ENCODE data around the gene KIAA0040.

KIAA0040 gene

GRCh38 chr1:175198332-175198731, 5.8 kb upstream of the KIAA0040 start:
- no peak overlapping the region for H3K27ac ChIP-seq (ENCODE audit: low read length)
- H3K4me1 ChIP-seq (ENCODE audit: control insufficient read depth, low read depth, low read length), result no peaks in the 10 kb centered on the region
- H3K36me3 ChIP-seq (ENCODE audit: control insufficient read depth, low read depth, low read length), result no peaks in the 10 kb centered on the region
- H3K27me3 ChIP-seq (ENCODE audit: control insufficient read depth, insufficient read depth, low read length), result peaks cover 16% of the 10 kb centered on the region
- no peak overlapping the region for H3K4me3 ChIP-seq (ENCODE audit: low read length)
- no peaks in the 10 kb centered on the region for H3K9me3 ChIP-seq (ENCODE audit: control insufficient read depth, low read depth, low read length)
- H3K9ac ChIP-seq (ENCODE audit: low read length), result no peak overlapping the region

- no peak overlapping the region for H3K4me3 ChIP-seq (ENCODE audit: low read length)
- H3K27ac ChIP-seq (ENCODE audit: low read length), result no peak overlapping the region
- H3K9ac ChIP-seq (ENCODE audit: low read length), result no peak overlapping the region
- no peaks in the 10 kb centered on the region for H3K9me3 ChIP-seq (ENCODE audit: control insufficient read depth, low read depth, low read length)
- H3K4me1 ChIP-seq (ENCODE audit: control insufficient read depth, low read depth, low read length), result no peaks in the 10 kb centered on the region
- H3K36me3 ChIP-seq (ENCODE audit: control insufficient read depth, low read depth, low read length), result no peaks in the 10 kb centered on the region
- peaks cover 21% of the 10 kb centered on the region for H3K27me3 ChIP-seq (ENCODE audit: control insufficient read depth, insufficient read depth, low read length)
These were observed 5.0 kb upstream of the KIAA0040 start for GRCh38 chr1:175197531-175197930.

GRCh38 chr1:175195798-175196197, 3.2 kb upstream of the KIAA0040 start:
- Histone ChIP-seq H3K9ac (ENCODE audit: low read length) (no peak overlapping the region), H3K4me3 (ENCODE audit: low read length) (no peak overlapping the region), H3K27me3 (ENCODE audit: control insufficient read depth, insufficient read depth, low read length) (peaks cover 37% of the 10 kb centered on the region), H3K36me3 (ENCODE audit: control insufficient read depth, low read depth, low read length) (no peaks in the 10 kb centered on the region), H3K9me3 (ENCODE audit: control insufficient read depth, low read depth, low read length) (no peaks in the 10 kb centered on the region), H3K4me1 (ENCODE audit: control insufficient read depth, low read depth, low read length) (no peaks in the 10 kb centered on the region), H3K27ac (ENCODE audit: low read length) (no peak overlapping the region)

GRCh38 chr1:175195281-175195680, 2.7 kb upstream of the KIAA0040 start:
- Histone ChIP-seq H3K27ac (ENCODE audit: low read length) (no peak overlapping the region), H3K9me3 (ENCODE audit: control insufficient read depth, low read depth, low read length) (no peaks in the 10 kb centered on the region), H3K27me3 (ENCODE audit: control insufficient read depth, insufficient read depth, low read length) (peaks cover 39% of the 10 kb centered on the region), H3K9ac (ENCODE audit: low read length) (no peak overlapping the region), H3K4me1 (ENCODE audit: control insufficient read depth, low read depth, low read length) (no peaks in the 10 kb centered on the region), H3K36me3 (ENCODE audit: control insufficient read depth, low read depth, low read length) (no peaks in the 10 kb centered on the region), H3K4me3 (ENCODE audit: low read length) (no peak overlapping the region)

GRCh38 chr1:175193527-175193910, 943 bp upstream of the KIAA0040 start:
- no peak overlapping the region for H3K27ac ChIP-seq (ENCODE audit: low read length)
- peak overlapping the region; percentile 77 for H3K4me3 ChIP-seq (ENCODE audit: low read length)
- no peaks in the 10 kb centered on the region for H3K4me1 ChIP-seq (ENCODE audit: control insufficient read depth, low read depth, low read length)
- H3K36me3 ChIP-seq (ENCODE audit: control insufficient read depth, low read depth, low read length), result no peaks in the 10 kb centered on the region
- H3K9me3 ChIP-seq (ENCODE audit: control insufficient read depth, low read depth, low read length), result no peaks in the 10 kb centered on the region
- H3K9ac ChIP-seq (ENCODE audit: low read length), result no peak overlapping the region
- peaks cover 39% of the 10 kb centered on the region for H3K27me3 ChIP-seq (ENCODE audit: control insufficient read depth, insufficient read depth, low read length)

- Histone ChIP-seq H3K4me3 (ENCODE audit: low read length) (peak overlapping the region; percentile 77), H3K9me3 (ENCODE audit: control insufficient read depth, low read depth, low read length) (no peaks in the 10 kb centered on the region), H3K27ac (ENCODE audit: low read length) (no peak overlapping the region), H3K9ac (ENCODE audit: low read length) (peak overlapping the region; percentile 21), H3K27me3 (ENCODE audit: control insufficient read depth, insufficient read depth, low read length) (peaks cover 39% of the 10 kb centered on the region), H3K36me3 (ENCODE audit: control insufficient read depth, low read depth, low read length) (no peaks in the 10 kb centered on the region), H3K4me1 (ENCODE audit: control insufficient read depth, low read depth, low read length) (no peaks in the 10 kb centered on the region)
These were observed 406 bp downstream of the KIAA0040 start for GRCh38 chr1:175192111-175192629.

- no peaks in the 10 kb centered on the region for H3K9me3 ChIP-seq (ENCODE audit: control insufficient read depth, low read depth, low read length)
- H3K27ac ChIP-seq (ENCODE audit: low read length), result no peak overlapping the region
- peaks cover 39% of the 10 kb centered on the region for H3K27me3 ChIP-seq (ENCODE audit: control insufficient read depth, insufficient read depth, low read length)
- peak overlapping the region; percentile 77 for H3K4me3 ChIP-seq (ENCODE audit: low read length)
- H3K4me1 ChIP-seq (ENCODE audit: control insufficient read depth, low read depth, low read length), result no peaks in the 10 kb centered on the region
- H3K9ac ChIP-seq (ENCODE audit: low read length), result no peak overlapping the region
- no peaks in the 10 kb centered on the region for H3K36me3 ChIP-seq (ENCODE audit: control insufficient read depth, low read depth, low read length)
These were observed 917 bp downstream of the KIAA0040 start for GRCh38 chr1:175191659-175192058.

- H3K27me3 ChIP-seq (ENCODE audit: control insufficient read depth, insufficient read depth, low read length), result peaks cover 29% of the 10 kb centered on the region
- H3K36me3 ChIP-seq (ENCODE audit: control insufficient read depth, low read depth, low read length), result no peaks in the 10 kb centered on the region
- H3K4me3 ChIP-seq (ENCODE audit: low read length), result no peak overlapping the region
- H3K4me1 ChIP-seq (ENCODE audit: control insufficient read depth, low read depth, low read length), result no peaks in the 10 kb centered on the region
- no peak overlapping the region for H3K9ac ChIP-seq (ENCODE audit: low read length)
- no peaks in the 10 kb centered on the region for H3K9me3 ChIP-seq (ENCODE audit: control insufficient read depth, low read depth, low read length)
- no peak overlapping the region for H3K27ac ChIP-seq (ENCODE audit: low read length)
These were observed 3.6 kb downstream of the KIAA0040 start for GRCh38 chr1:175188936-175189335.

GRCh38 chr1:175186433-175187160, 6.0 kb downstream of the KIAA0040 start:
- Histone ChIP-seq H3K9me3 (ENCODE audit: control insufficient read depth, low read depth, low read length) (no peaks in the 10 kb centered on the region), H3K4me3 (ENCODE audit: low read length) (no peak overlapping the region), H3K27me3 (ENCODE audit: control insufficient read depth, insufficient read depth, low read length) (peaks cover 9% of the 10 kb centered on the region), H3K36me3 (ENCODE audit: control insufficient read depth, low read depth, low read length) (no peaks in the 10 kb centered on the region), H3K4me1 (ENCODE audit: control insufficient read depth, low read depth, low read length) (peaks cover 5% of the 10 kb centered on the region), H3K27ac (ENCODE audit: low read length) (no peak overlapping the region), H3K9ac (ENCODE audit: low read length) (no peak overlapping the region)

- H3K9me3 ChIP-seq (ENCODE audit: control insufficient read depth, low read depth, low read length), result no peaks in the 10 kb centered on the region
- no peak overlapping the region for H3K9ac ChIP-seq (ENCODE audit: low read length)
- no peak overlapping the region for H3K27ac ChIP-seq (ENCODE audit: low read length)
- H3K4me1 ChIP-seq (ENCODE audit: control insufficient read depth, low read depth, low read length), result peaks cover 5% of the 10 kb centered on the region
- peaks cover 2% of the 10 kb centered on the region for H3K27me3 ChIP-seq (ENCODE audit: control insufficient read depth, insufficient read depth, low read length)
- no peak overlapping the region for H3K4me3 ChIP-seq (ENCODE audit: low read length)
- no peaks in the 10 kb centered on the region for H3K36me3 ChIP-seq (ENCODE audit: control insufficient read depth, low read depth, low read length)
These were observed 6.7 kb downstream of the KIAA0040 start for GRCh38 chr1:175185903-175186302.

GRCh38 chr1:175183586-175183985, 9.0 kb downstream of the KIAA0040 start:
- Histone ChIP-seq H3K4me3 (ENCODE audit: low read length) (no peak overlapping the region), H3K4me1 (ENCODE audit: control insufficient read depth, low read depth, low read length) (peaks cover 5% of the 10 kb centered on the region), H3K36me3 (ENCODE audit: control insufficient read depth, low read depth, low read length) (no peaks in the 10 kb centered on the region), H3K27me3 (ENCODE audit: control insufficient read depth, insufficient read depth, low read length) (no peaks in the 10 kb centered on the region), H3K9me3 (ENCODE audit: control insufficient read depth, low read depth, low read length) (no peaks in the 10 kb centered on the region), H3K27ac (ENCODE audit: low read length) (no peak overlapping the region), H3K9ac (ENCODE audit: low read length) (no peak overlapping the region)

- H3K4me1 ChIP-seq (ENCODE audit: control insufficient read depth, low read depth, low read length), result peaks cover 5% of the 10 kb centered on the region
These were observed 10.3 kb downstream of the KIAA0040 start for GRCh38 chr1:175182201-175182746.

More at GRCh38 chr1:175182201-175182746, 10.3 kb downstream of the KIAA0040 start:
- Histone ChIP-seq H3K9me3 (ENCODE audit: control insufficient read depth, low read depth, low read length) (no peaks in the 10 kb centered on the region), H3K4me3 (ENCODE audit: low read length) (no peak overlapping the region), H3K9ac (ENCODE audit: low read length) (no peak overlapping the region), H3K36me3 (ENCODE audit: control insufficient read depth, low read depth, low read length) (no peaks in the 10 kb centered on the region), H3K27ac (ENCODE audit: low read length) (no peak overlapping the region), H3K27me3 (ENCODE audit: control insufficient read depth, insufficient read depth, low read length) (no peaks in the 10 kb centered on the region)
